Fibroblast of skin of abdomen (primary cell): ENCODE measurements around the gene FAM229B.

ENCODE experiments used
- DNase-seq: peaks from one replicate; pipeline ENCODE4 v3.0.0-alpha.2; 2013

FAM229B gene

DNA sequence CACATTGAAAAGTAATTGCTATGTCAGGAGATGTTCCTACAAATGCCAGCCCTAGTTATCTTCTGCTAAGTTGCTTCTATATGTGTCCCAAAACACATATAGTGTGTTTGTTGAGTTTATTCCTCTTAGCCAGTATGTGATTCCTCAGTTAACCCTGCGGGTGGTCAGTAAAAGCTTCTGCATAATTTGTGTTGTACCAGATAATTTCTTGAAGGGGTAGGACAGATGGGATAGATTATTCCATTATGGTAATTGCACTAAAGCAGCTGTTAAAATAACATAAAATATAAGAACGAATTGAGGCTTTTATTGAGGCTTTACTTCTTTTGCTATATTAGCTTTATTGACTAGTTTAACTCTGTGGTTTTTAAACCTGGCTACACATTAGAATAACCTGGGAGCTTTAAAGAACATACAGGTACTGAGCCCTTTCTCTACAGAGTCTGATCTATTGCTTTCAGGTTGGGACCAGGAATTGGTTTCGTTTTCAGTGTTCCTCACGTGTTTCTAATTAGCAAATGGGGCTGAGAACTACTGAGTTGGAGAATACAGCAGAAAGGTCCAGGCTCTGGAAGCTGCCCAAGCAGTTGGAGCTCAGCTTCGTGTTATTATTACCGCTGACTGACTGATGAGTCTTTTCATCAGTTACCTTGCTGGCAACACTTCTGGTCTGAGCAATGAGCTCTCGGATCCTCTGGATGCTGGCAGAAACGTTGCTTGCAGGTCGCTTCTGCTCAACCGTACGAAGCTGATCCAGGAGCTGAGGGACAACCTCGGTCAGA lies 56.9 kb downstream of the FAM229B start:
- DNase-seq, result peak; percentile 84

DNA sequence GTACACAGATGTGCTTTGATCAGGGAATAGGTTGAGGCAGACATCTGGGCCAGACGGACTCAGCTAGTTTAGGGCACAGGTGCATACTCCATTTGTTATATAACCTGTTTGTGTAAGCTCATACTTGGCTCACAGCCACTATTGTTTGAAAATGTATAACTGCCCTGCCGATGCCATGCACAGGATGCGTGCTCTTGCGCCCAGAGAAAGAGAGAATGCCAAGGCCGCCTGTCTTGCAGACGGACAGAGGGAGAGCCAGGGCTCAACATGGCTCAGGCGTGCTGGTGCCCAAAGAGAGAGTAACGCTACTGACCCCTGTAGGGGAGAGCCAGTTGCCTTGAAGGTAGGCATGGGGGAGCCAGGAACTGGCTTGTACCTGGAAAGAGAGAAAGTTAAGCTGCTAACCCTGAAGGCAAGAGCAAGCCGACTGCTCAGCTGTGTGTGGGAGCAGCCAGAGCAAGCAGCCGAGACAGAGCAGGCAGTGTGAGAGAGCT lies 57.7 kb downstream of the FAM229B start:
- DNase-seq, result no peak

DNA sequence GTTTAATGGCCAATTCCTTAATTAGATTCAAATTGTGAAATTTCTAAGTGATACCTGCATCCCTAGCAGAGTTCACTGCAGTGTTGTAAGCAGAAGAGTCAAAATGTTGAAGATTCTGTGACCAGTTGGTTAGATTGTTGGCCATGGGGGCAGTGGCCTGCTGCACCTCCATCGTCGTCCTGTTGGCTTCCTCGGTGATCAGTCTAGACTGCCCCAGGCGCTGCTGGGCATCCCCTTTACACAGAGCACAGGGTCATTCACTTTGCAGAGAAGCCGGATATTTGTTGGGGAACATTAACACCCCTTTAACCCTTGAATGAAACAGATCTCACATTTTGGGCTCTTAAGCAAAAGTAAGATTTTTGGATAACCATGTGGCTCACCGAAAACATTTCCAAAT lies 60.7 kb downstream of the FAM229B start:
- DNase-seq, result no peak

DNA sequence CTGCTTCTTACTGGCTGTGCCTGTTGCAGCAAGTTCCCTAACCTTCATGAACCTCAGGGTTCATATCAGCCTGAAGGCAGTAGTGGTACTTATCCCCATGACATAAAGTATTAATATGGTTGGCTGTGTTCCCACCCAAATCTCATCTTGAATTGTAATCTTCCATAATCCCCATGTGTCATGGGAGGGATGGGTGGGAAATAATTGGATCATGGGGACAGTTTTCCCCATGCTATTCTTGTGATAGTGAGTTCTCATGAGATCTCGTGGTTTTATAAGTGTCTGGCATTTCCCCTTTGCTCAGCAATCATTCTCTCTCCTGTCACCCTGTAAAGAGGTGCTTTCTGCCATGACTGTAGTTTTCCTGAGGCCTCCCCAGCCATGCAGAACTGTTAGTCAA lies 61.8 kb downstream of the FAM229B start:
- DNase-seq, result peak; percentile 18

DNA sequence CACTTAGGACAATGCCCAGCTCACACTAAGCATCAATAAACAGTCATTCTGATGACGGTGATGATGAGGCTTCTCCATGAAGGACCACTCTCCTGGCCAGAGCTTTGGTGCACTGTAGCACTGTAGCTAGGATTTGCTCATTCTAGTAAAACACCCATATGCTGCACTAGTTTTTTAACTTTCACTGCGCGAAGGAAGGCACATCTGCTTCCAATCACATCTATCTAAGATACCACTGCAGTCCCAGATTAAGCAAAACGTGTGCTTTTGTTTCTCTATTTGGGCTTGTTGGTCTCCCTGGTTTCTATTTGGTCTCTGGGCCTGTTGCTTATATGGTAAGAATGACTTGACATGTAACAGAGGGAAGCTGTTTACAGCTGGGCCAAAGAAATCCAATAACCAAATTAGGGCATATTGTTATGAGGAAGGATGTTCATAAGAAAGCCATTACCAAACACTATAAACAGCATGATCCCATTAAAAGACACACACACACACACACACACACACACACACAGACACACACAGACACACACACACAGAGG lies 62.4 kb downstream of the FAM229B start:
- DNase-seq, result peak; percentile 92

DNA sequence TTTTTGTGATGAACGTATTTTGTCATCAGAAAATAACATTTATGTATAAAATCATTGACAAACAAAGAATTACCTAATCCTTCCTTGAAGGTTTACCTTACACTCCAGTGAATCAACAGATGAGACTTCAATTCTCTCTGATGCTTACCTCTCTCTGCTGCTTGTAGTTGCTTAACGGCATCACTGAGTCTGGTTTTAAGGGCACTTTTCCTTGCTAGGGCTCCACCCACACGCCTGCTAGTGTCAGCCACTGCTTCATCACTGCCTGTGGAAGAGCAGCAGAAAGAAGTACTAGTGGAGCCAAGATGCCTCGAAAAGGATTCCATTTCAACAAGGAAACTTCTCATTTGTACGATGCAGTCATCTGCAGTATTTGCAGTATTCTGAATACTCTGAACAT lies 63.0 kb downstream of the FAM229B start:
- DNase-seq, result peak; percentile 38
